Astrocyte (in vitro differentiated cells and primary cell): ENCODE results near the gene TAMALIN. TPM values are rescaled to one million over a fixed set of nuclear protein-coding genes. Genes with fewer than 3 reads are reported as not detected.

Experiments used
- DNase-seq: peaks from one replicate; pipeline ENCODE4 v3.0.0-alpha.2; 2010; ENCODE audit warnings: low read depth
- FAIRE-seq: peaks from 2 replicates; lab custom pipeline; 2011; peaks lifted over from hg19 to GRCh38; lab: Jason Lieb, UNC
- H2AFZ ChIP-seq: 2 replicates; pipeline ENCODE4 v1.6.0; 2012; ENCODE audit warnings: low read depth, low read length, inconsistent platforms
- H3K27ac ChIP-seq: 2 replicates; pipeline ENCODE4 v1.5.1; 2011; ENCODE audit warnings: low read depth, low read length, inconsistent platforms
- H3K27me3 ChIP-seq: 2 replicates; pipeline ENCODE4 v1.6.0; 2011; ENCODE audit warnings: low read length, inconsistent platforms; ENCODE audit not compliant: insufficient read depth
- H3K36me3 ChIP-seq: 2 replicates; pipeline ENCODE4 v1.5.1; 2011; ENCODE audit warnings: low read length, inconsistent platforms; ENCODE audit not compliant: insufficient read depth
- H3K4me1 ChIP-seq: 2 replicates; pipeline ENCODE4 v1.5.1; 2011; ENCODE audit warnings: low read length, inconsistent platforms; ENCODE audit not compliant: insufficient read depth
- H3K4me2 ChIP-seq: 2 replicates; pipeline ENCODE4 v1.6.0; 2012; ENCODE audit warnings: low read length, inconsistent platforms
- H3K4me3 ChIP-seq: 2 replicates; pipeline ENCODE4 v1.5.1; 2011; ENCODE audit warnings: low read depth, mild to moderate bottlenecking, low read length, inconsistent platforms; ENCODE audit not compliant: insufficient read depth
- H3K79me2 ChIP-seq: 2 replicates; pipeline ENCODE4 v1.6.0; 2012; ENCODE audit warnings: mild to moderate bottlenecking, low read length, inconsistent platforms; ENCODE audit not compliant: insufficient read depth
- H3K9ac ChIP-seq: 2 replicates; pipeline ENCODE4 v1.6.0; 2012; ENCODE audit warnings: mild to moderate bottlenecking, low read length, inconsistent platforms
- H3K9me3 ChIP-seq: 2 replicates; pipeline ENCODE4 v1.5.1; 2012; ENCODE audit warnings: low read depth, mild to moderate bottlenecking, low read length, inconsistent platforms; ENCODE audit not compliant: insufficient read depth
- H4K20me1 ChIP-seq: 2 replicates; pipeline ENCODE4 v1.6.0; 2012; ENCODE audit warnings: low read length, inconsistent platforms; ENCODE audit not compliant: insufficient read depth
- H3K27ac Mint-ChIP-seq: one replicate; pipeline ENCODE4 v1.8.0; 2021; ENCODE audit warnings: mild to moderate bottlenecking, mixed read lengths; ENCODE audit not compliant: unreplicated experiment
- H3K27me3 Mint-ChIP-seq: one replicate; pipeline ENCODE4 v1.8.0; 2021; ENCODE audit warnings: low read depth, mixed read lengths; ENCODE audit not compliant: unreplicated experiment
- H3K36me3 Mint-ChIP-seq: one replicate; pipeline ENCODE4 v1.8.0; 2021; ENCODE audit warnings: low read depth, mixed read lengths; ENCODE audit not compliant: unreplicated experiment
- H3K4me1 Mint-ChIP-seq: one replicate; pipeline ENCODE4 v1.8.0; 2021; ENCODE audit warnings: low read depth, mixed read lengths; ENCODE audit not compliant: unreplicated experiment
- H3K4me3 Mint-ChIP-seq: one replicate; pipeline ENCODE4 v1.8.0; 2021; ENCODE audit warnings: mild to moderate bottlenecking, moderate library complexity, mixed read lengths; ENCODE audit not compliant: unreplicated experiment
- H3K9me3 Mint-ChIP-seq: one replicate; pipeline ENCODE4 v1.8.0; 2021; ENCODE audit warnings: mild to moderate bottlenecking, mixed read lengths; ENCODE audit not compliant: unreplicated experiment
- EZH2 ChIP-seq: IDR thresholded peaks from 2 replicates; pipeline ENCODE4 v1.6.1; 2012; ENCODE audit warnings: mild to moderate bottlenecking, low read length, inconsistent platforms; ENCODE audit not compliant: insufficient read depth
- total RNA-seq: library from RNA; stranded (reverse); gene quantifications from 2 replicates; pipeline ENCODE4 v1.2.1, GENCODE V29; 2021
- TF ChIP-seq, protein P1 (sequence below): IDR thresholded peaks from 2 replicates; pipeline ENCODE4 v1.5.1; 2011; ENCODE audit warnings: low read depth, mild to moderate bottlenecking, inconsistent platforms, low read length, moderate library complexity; ENCODE audit not compliant: insufficient read depth

The TAMALIN gene
- total RNA-seq, 1 donor from 2014 or later = 9.6 TPM

DNA sequence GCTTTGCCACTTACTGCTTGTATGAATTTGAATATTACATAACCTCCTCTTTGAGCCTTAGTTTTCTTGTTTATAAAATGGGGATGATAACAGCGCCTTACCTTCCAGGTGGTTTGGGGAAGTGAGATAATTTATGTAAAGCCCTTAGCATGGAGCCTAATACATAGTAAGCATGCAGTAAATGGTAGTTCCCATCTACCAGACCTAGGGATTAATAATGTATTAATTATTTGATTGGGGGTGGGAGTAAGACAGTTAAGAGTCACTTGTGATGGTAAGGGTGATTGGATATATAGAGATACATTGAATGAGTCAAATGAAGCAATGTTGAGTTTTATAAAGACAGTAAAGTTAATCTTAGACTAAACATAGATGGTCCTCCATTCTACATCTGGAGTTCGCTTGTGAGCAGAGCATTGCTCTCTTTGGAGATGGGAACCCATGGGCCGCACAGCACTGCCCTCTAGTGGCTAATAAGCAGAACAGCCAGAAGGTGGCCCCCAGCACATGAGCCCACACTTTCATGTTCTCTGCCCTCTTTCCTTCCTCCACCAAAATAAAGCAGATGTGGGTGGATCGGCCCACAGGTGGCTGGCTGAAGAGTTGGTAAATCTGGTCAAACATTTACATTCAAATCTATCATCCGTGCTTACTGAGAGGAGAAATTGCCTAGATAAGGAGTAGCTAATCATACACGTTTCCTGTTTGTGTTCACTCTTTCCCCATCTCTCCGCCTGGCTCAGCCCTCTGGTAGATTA, 26.5 kb upstream of the TAMALIN start:
- peaks cover 25% of the 10 kb centered on the region for H3K36me3 Mint-ChIP-seq
- Histone ChIP-seq H3K36me3 (peaks cover 18% of the 10 kb centered on the region), H3K79me2 (peaks cover 6% of the 10 kb centered on the region), H3K27ac (no peak overlapping the region), H3K27me3 (no peaks in the 10 kb centered on the region), H3K4me3 (no peak overlapping the region), H3K4me2 (no peak overlapping the region), H4K20me1 (no peaks in the 10 kb centered on the region), H3K9me3 (no peaks in the 10 kb centered on the region), H3K9ac (no peak overlapping the region), H2AFZ (no peak overlapping the region), H3K4me1 (peaks cover 18% of the 10 kb centered on the region)
- no peaks in the 10 kb centered on the region for H3K27me3 Mint-ChIP-seq
- no peak overlapping the region for H3K27ac Mint-ChIP-seq
- TF ChIP-seq, protein P1, sequence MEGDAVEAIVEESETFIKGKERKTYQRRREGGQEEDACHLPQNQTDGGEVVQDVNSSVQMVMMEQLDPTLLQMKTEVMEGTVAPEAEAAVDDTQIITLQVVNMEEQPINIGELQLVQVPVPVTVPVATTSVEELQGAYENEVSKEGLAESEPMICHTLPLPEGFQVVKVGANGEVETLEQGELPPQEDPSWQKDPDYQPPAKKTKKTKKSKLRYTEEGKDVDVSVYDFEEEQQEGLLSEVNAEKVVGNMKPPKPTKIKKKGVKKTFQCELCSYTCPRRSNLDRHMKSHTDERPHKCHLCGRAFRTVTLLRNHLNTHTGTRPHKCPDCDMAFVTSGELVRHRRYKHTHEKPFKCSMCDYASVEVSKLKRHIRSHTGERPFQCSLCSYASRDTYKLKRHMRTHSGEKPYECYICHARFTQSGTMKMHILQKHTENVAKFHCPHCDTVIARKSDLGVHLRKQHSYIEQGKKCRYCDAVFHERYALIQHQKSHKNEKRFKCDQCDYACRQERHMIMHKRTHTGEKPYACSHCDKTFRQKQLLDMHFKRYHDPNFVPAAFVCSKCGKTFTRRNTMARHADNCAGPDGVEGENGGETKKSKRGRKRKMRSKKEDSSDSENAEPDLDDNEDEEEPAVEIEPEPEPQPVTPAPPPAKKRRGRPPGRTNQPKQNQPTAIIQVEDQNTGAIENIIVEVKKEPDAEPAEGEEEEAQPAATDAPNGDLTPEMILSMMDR = peak; percentile 99
- TF ChIP-seq EZH2 = no peak
- H3K9me3 Mint-ChIP-seq = no peaks in the 10 kb centered on the region
- peaks cover 23% of the 10 kb centered on the region for H3K4me1 Mint-ChIP-seq
- FAIRE-seq = no peak
- DNase-seq = no peak
- H3K4me3 Mint-ChIP-seq = no peak overlapping the region

DNA sequence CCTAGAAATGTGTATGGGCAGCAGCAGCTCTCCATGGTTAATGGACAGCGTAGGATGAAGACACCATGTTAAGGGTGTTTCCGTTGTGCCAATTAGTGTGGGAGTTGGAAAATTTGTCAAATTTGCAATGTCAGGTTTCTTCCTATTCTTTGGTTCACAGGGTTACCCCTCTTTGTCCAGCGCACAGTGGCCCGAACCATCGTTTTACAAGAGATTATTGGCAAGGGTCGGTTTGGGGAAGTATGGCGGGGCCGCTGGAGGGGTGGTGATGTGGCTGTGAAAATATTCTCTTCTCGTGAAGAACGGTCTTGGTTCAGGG, 26.0 kb upstream of the TAMALIN start:
- H3K36me3 ChIP-seq = peaks cover 19% of the 10 kb centered on the region

More for the DNA sequence above, 26.0 kb upstream of the TAMALIN start:
- no peak overlapping the region for H3K27ac ChIP-seq
- Mint-ChIP-seq H3K36me3 (peaks cover 22% of the 10 kb centered on the region), H3K4me3 (no peak overlapping the region), H3K27ac (no peak overlapping the region), H3K9me3 (no peaks in the 10 kb centered on the region), H3K4me1 (peaks cover 18% of the 10 kb centered on the region), H3K27me3 (no peaks in the 10 kb centered on the region)
- peaks cover 13% of the 10 kb centered on the region for H3K4me1 ChIP-seq
- no peaks in the 10 kb centered on the region for H3K27me3 ChIP-seq
- no peaks in the 10 kb centered on the region for H3K9me3 ChIP-seq
- H4K20me1 ChIP-seq = no peaks in the 10 kb centered on the region
- no peak for DNase-seq
- H3K9ac ChIP-seq = no peak overlapping the region
- FAIRE-seq = no peak
- H3K4me3 ChIP-seq = no peak overlapping the region
- H3K4me2 ChIP-seq = no peak overlapping the region
- TF ChIP-seq EZH2 = no peak
- TF ChIP-seq, protein P1 = no peak
- no peak overlapping the region for H2AFZ ChIP-seq
- peaks cover 1% of the 10 kb centered on the region for H3K79me2 ChIP-seq
